Measurements from ENCODE around the gene IGLON5. TPM values are rescaled to one million over a fixed set of nuclear protein-coding genes. Genes with fewer than 3 reads are reported as not detected.

The IGLON5 gene
- total and polyA plus RNA-seq, 2 experiments from 2014 or later: 5.0 to 29.1 TPM

GRCh38 chr19:51357952-51358351 lies 46.5 kb downstream of the IGLON5 start:
- no peak overlapping the region for H3K4me3 ChIP-seq
- H3K27me3 ChIP-seq (ENCODE audit: insufficient read depth): no peaks in the 10 kb centered on the region
- H4K20me1 ChIP-seq (replicated peaks; ENCODE audit: insufficient read depth): no peaks in the 10 kb centered on the region
- Mint-ChIP-seq H3K9me3 (no peaks in the 10 kb centered on the region), H3K27ac (no peak overlapping the region), H3K27me3 (ENCODE audit: insufficient read depth, low read depth, poor library complexity) (peaks cover 2% of the 10 kb centered on the region), H3K4me1 (peaks cover 15% of the 10 kb centered on the region), H3K4me3 (no peak overlapping the region), H3K36me3 (ENCODE audit: low read depth) (no peaks in the 10 kb centered on the region)
- no peak overlapping the region for H3K27ac ChIP-seq (ENCODE audit: low read depth)
- H3K79me2 ChIP-seq (replicated peaks; ENCODE audit: insufficient read depth): no peaks in the 10 kb centered on the region
- no peak for DNase-seq (ENCODE audit: low spot score)
- H3K4me2 ChIP-seq: no peak overlapping the region
- no peaks in the 10 kb centered on the region for H3F3A ChIP-seq (replicated peaks; ENCODE audit: low read depth)
- TF ChIP-seq ZNF331 (CRISPR knock-in tag; IDR thresholded peaks at IDR 0.05; ENCODE audit: low read depth) (no peak), CREB1 (CRISPR knock-in tag; IDR thresholded peaks at IDR 0.05; ENCODE audit: low read depth) (no peak), STAT1 (IDR thresholded peaks at IDR 0.05; ENCODE audit: unreplicated experiment) (no peak), REST (IDR thresholded peaks at IDR 0.05; ENCODE audit: unreplicated experiment) (no peak), EZH2phosphoT487 (IDR thresholded peaks at IDR 0.05; ENCODE audit: unreplicated experiment) (no peak), POLR2AphosphoS5 (IDR thresholded peaks at IDR 0.05; ENCODE audit: low read depth) (no peak), NANOG (IDR thresholded peaks at IDR 0.05; ENCODE audit: borderline replicate concordance) (no peak), JUNB (IDR thresholded peaks at IDR 0.05; ENCODE audit: unreplicated experiment) (no peak), EZH2 (IDR thresholded peaks at IDR 0.05; ENCODE audit: low read depth, unreplicated experiment) (no peak)
- no peak for ATAC-seq
- no peaks in the 10 kb centered on the region for H3K36me3 ChIP-seq (ENCODE audit: insufficient read depth)
- H2AFZ ChIP-seq: no peak overlapping the region
- no peaks in the 10 kb centered on the region for H3K9me2 ChIP-seq (ENCODE audit: insufficient read depth)
- H3K4me1 ChIP-seq (ENCODE audit: insufficient read depth): peaks cover 9% of the 10 kb centered on the region; the same call in 1 of the 2 replicates

DNA sequence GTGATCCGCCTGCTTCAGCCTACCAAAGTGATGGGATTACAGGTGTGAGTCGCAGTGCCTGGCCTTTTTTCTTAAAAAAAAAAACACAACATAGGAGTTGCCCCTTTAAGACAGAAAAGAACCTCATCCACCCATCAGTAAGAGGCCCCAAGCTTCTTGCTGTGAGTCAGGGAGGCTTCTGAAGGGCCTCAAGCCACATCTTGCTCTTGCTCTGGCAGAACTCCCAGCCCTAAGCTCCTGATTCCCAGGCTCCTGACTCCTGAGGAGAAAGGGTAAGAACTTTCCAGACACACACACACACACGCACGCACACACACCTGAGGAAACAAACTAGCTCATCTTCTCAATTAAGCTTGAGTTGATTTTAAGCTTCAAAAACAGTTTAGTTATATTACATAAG lies 47.9 kb downstream of the IGLON5 start:
- no peaks in the 10 kb centered on the region for H3F3A ChIP-seq (replicated peaks; ENCODE audit: low read depth)
- no peak for ATAC-seq
- no peak for DNase-seq (ENCODE audit: low spot score)
- no peak overlapping the region for H3K4me2 ChIP-seq
- H3K27ac Mint-ChIP-seq: no peak overlapping the region
- H3K36me3 Mint-ChIP-seq (ENCODE audit: low read depth): no peaks in the 10 kb centered on the region
- H3K27me3 Mint-ChIP-seq (ENCODE audit: insufficient read depth, low read depth, poor library complexity): peaks cover 3% of the 10 kb centered on the region
- H3K4me3 ChIP-seq: no peak overlapping the region
- no peaks in the 10 kb centered on the region for H3K36me3 ChIP-seq (ENCODE audit: insufficient read depth)
- no peaks in the 10 kb centered on the region for H4K20me1 ChIP-seq (replicated peaks; ENCODE audit: insufficient read depth)
- no peaks in the 10 kb centered on the region for H3K9me3 Mint-ChIP-seq
- H3K27me3 ChIP-seq (ENCODE audit: insufficient read depth): no peaks in the 10 kb centered on the region
- peaks cover 15% of the 10 kb centered on the region for H3K4me1 Mint-ChIP-seq
- no peak overlapping the region for H3K4me3 Mint-ChIP-seq
- peaks cover 7% of the 10 kb centered on the region; the same call in 1 of the 2 replicates for H3K4me1 ChIP-seq (ENCODE audit: insufficient read depth)
- no peaks in the 10 kb centered on the region for H3K9me2 ChIP-seq (ENCODE audit: insufficient read depth)
- no peak overlapping the region for H3K27ac ChIP-seq (ENCODE audit: low read depth)
- no peak overlapping the region for H2AFZ ChIP-seq
- no peaks in the 10 kb centered on the region for H3K79me2 ChIP-seq (replicated peaks; ENCODE audit: insufficient read depth)
- no peak for TF ChIP-seq CTCF (conservative IDR thresholded peaks at IDR 0.05; ENCODE audit: low read depth in 2 of 2)
- TF ChIP-seq, protein P1, sequence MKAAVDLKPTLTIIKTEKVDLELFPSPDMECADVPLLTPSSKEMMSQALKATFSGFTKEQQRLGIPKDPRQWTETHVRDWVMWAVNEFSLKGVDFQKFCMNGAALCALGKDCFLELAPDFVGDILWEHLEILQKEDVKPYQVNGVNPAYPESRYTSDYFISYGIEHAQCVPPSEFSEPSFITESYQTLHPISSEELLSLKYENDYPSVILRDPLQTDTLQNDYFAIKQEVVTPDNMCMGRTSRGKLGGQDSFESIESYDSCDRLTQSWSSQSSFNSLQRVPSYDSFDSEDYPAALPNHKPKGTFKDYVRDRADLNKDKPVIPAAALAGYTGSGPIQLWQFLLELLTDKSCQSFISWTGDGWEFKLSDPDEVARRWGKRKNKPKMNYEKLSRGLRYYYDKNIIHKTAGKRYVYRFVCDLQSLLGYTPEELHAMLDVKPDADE (IDR thresholded peaks at IDR 0.05): no peak
- TF ChIP-seq CREB1 (CRISPR knock-in tag; IDR thresholded peaks at IDR 0.05; ENCODE audit: low read depth): no peak
- no peak for TF ChIP-seq ZNF114 (CRISPR knock-in tag; IDR thresholded peaks at IDR 0.05)
- no peak for TF ChIP-seq STAT1 (IDR thresholded peaks at IDR 0.05; ENCODE audit: unreplicated experiment)
- no peak for TF ChIP-seq ZNF331 (CRISPR knock-in tag; IDR thresholded peaks at IDR 0.05; ENCODE audit: low read depth)
- no peak for TF ChIP-seq EZH2 (IDR thresholded peaks at IDR 0.05; ENCODE audit: low read depth, unreplicated experiment)
- no peak for TF ChIP-seq JUNB (IDR thresholded peaks at IDR 0.05; ENCODE audit: unreplicated experiment)
- no peak for TF ChIP-seq NANOG (IDR thresholded peaks at IDR 0.05; ENCODE audit: borderline replicate concordance)

Data from GM23338 (cell line).